ENCODE measurements around the gene SPACA1. TPM values are rescaled to one million over a fixed set of nuclear protein-coding genes. Genes with fewer than 3 reads are reported as not detected.

Gene SPACA1
- total and polyA plus RNA-seq, 4 donors, result not detected

DNA sequence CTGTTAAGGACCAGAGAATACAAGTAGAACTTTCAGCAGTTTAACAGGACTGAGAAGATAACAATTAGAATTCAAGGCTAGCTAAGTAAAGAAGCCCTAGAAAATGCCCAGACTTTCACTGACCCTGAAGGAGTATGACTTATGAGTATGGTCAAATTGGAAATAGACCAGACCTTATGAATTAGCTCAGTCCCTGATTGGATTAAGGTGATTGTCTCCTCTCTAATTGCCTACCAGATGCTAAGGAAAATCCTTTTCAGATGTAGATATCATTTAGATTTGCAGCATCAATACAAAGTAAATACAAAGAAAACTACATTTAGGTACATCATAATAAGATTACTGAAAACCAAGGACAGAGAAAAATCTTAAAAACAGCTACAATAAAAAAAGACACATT, 59.6 kb downstream of the SPACA1 start:
- TF ChIP-seq FOXA2 (IDR thresholded peaks at IDR 0.05) (no peak), RXRA (IDR thresholded peaks at IDR 0.05) (no peak), JUND (IDR thresholded peaks at IDR 0.05) (no peak), HNF4A (conservative IDR thresholded peaks at IDR 0.05) (no peak), RAD21 (IDR thresholded peaks at IDR 0.05) (no peak), SP1 (IDR thresholded peaks at IDR 0.05) (no peak), GABPA (IDR thresholded peaks at IDR 0.05 in 1 of 2, conservative IDR thresholded peaks at IDR 0.05 in 1 of 2) (no peak), HNF4G (IDR thresholded peaks at IDR 0.05) (no peak)
- TF ChIP-seq, protein P1, sequence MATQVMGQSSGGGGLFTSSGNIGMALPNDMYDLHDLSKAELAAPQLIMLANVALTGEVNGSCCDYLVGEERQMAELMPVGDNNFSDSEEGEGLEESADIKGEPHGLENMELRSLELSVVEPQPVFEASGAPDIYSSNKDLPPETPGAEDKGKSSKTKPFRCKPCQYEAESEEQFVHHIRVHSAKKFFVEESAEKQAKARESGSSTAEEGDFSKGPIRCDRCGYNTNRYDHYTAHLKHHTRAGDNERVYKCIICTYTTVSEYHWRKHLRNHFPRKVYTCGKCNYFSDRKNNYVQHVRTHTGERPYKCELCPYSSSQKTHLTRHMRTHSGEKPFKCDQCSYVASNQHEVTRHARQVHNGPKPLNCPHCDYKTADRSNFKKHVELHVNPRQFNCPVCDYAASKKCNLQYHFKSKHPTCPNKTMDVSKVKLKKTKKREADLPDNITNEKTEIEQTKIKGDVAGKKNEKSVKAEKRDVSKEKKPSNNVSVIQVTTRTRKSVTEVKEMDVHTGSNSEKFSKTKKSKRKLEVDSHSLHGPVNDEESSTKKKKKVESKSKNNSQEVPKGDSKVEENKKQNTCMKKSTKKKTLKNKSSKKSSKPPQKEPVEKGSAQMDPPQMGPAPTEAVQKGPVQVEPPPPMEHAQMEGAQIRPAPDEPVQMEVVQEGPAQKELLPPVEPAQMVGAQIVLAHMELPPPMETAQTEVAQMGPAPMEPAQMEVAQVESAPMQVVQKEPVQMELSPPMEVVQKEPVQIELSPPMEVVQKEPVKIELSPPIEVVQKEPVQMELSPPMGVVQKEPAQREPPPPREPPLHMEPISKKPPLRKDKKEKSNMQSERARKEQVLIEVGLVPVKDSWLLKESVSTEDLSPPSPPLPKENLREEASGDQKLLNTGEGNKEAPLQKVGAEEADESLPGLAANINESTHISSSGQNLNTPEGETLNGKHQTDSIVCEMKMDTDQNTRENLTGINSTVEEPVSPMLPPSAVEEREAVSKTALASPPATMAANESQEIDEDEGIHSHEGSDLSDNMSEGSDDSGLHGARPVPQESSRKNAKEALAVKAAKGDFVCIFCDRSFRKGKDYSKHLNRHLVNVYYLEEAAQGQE (IDR thresholded peaks at IDR 0.05), result no peak
- TF ChIP-seq, protein P2, sequence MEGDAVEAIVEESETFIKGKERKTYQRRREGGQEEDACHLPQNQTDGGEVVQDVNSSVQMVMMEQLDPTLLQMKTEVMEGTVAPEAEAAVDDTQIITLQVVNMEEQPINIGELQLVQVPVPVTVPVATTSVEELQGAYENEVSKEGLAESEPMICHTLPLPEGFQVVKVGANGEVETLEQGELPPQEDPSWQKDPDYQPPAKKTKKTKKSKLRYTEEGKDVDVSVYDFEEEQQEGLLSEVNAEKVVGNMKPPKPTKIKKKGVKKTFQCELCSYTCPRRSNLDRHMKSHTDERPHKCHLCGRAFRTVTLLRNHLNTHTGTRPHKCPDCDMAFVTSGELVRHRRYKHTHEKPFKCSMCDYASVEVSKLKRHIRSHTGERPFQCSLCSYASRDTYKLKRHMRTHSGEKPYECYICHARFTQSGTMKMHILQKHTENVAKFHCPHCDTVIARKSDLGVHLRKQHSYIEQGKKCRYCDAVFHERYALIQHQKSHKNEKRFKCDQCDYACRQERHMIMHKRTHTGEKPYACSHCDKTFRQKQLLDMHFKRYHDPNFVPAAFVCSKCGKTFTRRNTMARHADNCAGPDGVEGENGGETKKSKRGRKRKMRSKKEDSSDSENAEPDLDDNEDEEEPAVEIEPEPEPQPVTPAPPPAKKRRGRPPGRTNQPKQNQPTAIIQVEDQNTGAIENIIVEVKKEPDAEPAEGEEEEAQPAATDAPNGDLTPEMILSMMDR (IDR thresholded peaks at IDR 0.05; ENCODE audit: low read depth, low read length, missing input control), result no peak
- TF ChIP-seq, protein P3, sequence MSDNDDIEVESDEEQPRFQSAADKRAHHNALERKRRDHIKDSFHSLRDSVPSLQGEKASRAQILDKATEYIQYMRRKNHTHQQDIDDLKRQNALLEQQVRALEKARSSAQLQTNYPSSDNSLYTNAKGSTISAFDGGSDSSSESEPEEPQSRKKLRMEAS (IDR thresholded peaks at IDR 0.05), result no peak
- TF ChIP-seq, protein P4, sequence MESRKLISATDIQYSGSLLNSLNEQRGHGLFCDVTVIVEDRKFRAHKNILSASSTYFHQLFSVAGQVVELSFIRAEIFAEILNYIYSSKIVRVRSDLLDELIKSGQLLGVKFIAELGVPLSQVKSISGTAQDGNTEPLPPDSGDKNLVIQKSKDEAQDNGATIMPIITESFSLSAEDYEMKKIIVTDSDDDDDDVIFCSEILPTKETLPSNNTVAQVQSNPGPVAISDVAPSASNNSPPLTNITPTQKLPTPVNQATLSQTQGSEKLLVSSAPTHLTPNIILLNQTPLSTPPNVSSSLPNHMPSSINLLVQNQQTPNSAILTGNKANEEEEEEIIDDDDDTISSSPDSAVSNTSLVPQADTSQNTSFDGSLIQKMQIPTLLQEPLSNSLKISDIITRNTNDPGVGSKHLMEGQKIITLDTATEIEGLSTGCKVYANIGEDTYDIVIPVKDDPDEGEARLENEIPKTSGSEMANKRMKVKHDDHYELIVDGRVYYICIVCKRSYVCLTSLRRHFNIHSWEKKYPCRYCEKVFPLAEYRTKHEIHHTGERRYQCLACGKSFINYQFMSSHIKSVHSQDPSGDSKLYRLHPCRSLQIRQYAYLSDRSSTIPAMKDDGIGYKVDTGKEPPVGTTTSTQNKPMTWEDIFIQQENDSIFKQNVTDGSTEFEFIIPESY (IDR thresholded peaks at IDR 0.05), result no peak
- Histone ChIP-seq H3K4me3 (ENCODE audit: low read depth in 1 of 3, low read length in 3 of 3) (no peak overlapping the region), H3K9me3 (ENCODE audit: control insufficient read depth in 4 of 4, low read length in 3 of 4) (peaks cover 0 to 4% (median 0%) of the 10 kb centered on the region in 4 donors), H3K27me3 (ENCODE audit: control insufficient read depth in 4 of 4, insufficient read depth in 4 of 4, low read length in 3 of 4) (peaks cover 0 to 3% (median 0%) of the 10 kb centered on the region in 4 donors), H3K36me3 (ENCODE audit: control insufficient read depth in 4 of 4, insufficient read depth in 3 of 4, low read depth in 1 of 4, low read length in 3 of 4) (no peaks in the 10 kb centered on the region), H3K4me1 (ENCODE audit: control insufficient read depth in 4 of 4, insufficient read depth in 4 of 4, low read length in 3 of 4) (no peaks in the 10 kb centered on the region), H3K27ac (ENCODE audit: low read depth in 1 of 2, low read length in 2 of 2) (no peak overlapping the region), H3K9ac (ENCODE audit: low read depth in 1 of 2, low read length in 2 of 2) (no peak overlapping the region)
- no peak for DNase-seq (ENCODE audit: low spot score)

DNA sequence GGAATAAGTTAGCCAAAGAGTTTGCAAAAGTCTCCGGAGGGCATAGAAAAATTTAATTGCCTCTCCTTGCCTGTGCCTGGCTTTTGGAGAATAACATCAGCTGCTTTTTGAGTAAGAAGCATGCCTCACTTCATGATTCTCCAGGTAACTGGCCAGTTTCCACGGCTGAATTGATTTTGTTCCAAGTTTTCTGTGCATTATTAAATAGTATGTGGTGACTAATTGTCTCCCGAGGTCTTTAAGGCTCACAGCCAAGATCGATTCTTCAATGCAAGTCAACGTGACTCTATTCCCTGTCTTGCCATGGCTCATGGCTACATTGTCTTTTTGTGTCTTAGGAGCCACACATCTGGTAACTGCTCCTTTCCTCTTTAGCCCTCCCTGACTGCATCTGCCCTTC, 64.3 kb downstream of the SPACA1 start:
- H3K9ac ChIP-seq (ENCODE audit: low read depth in 1 of 2, low read length in 2 of 2), result no peak overlapping the region
- H3K27ac ChIP-seq (ENCODE audit: low read depth in 1 of 2, low read length in 2 of 2), result no peak overlapping the region
- DNase-seq (ENCODE audit: low spot score), result no peak
- H3K27me3 ChIP-seq (ENCODE audit: control insufficient read depth in 4 of 4, insufficient read depth in 4 of 4, low read length in 3 of 4), result no peaks in the 10 kb centered on the region
- H3K4me3 ChIP-seq (ENCODE audit: low read depth in 1 of 3, low read length in 3 of 3), result no peak overlapping the region
- no peaks in the 10 kb centered on the region for H3K4me1 ChIP-seq (ENCODE audit: control insufficient read depth in 4 of 4, insufficient read depth in 4 of 4, low read length in 3 of 4)
- no peaks in the 10 kb centered on the region for H3K9me3 ChIP-seq (ENCODE audit: control insufficient read depth in 4 of 4, low read length in 3 of 4)
- WGBS, result 76% methylated on average over 5 of the region's 5 CpGs
- no peaks in the 10 kb centered on the region for H3K36me3 ChIP-seq (ENCODE audit: control insufficient read depth in 4 of 4, insufficient read depth in 3 of 4, low read depth in 1 of 4, low read length in 3 of 4)
- TF ChIP-seq, protein P5, sequence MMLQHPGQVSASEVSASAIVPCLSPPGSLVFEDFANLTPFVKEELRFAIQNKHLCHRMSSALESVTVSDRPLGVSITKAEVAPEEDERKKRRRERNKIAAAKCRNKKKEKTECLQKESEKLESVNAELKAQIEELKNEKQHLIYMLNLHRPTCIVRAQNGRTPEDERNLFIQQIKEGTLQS (IDR thresholded peaks at IDR 0.05), result no peak
- TF ChIP-seq RXRA (IDR thresholded peaks at IDR 0.05), result no peak
- TF ChIP-seq, protein P4 (IDR thresholded peaks at IDR 0.05), result no peak
- TF ChIP-seq YY1 (IDR thresholded peaks at IDR 0.05), result no peak
- no peak for TF ChIP-seq HNF4A (conservative IDR thresholded peaks at IDR 0.05)
- TF ChIP-seq GABPA (IDR thresholded peaks at IDR 0.05 in 1 of 2, conservative IDR thresholded peaks at IDR 0.05 in 1 of 2), result no peak
- no peak for TF ChIP-seq FOXA2 (IDR thresholded peaks at IDR 0.05)
- TF ChIP-seq FOXA1 (IDR thresholded peaks at IDR 0.05), result no peak
- TF ChIP-seq TAF1 (conservative IDR thresholded peaks at IDR 0.05), result no peak
- TF ChIP-seq JUND (IDR thresholded peaks at IDR 0.05), result no peak
- TF ChIP-seq, protein P3 (IDR thresholded peaks at IDR 0.05), result no peak
- no peak for TF ChIP-seq EGR1 (IDR thresholded peaks at IDR 0.05; ENCODE audit: low read depth in 2 of 2)
- TF ChIP-seq HNF4G (IDR thresholded peaks at IDR 0.05), result no peak
- TF ChIP-seq SP1 (IDR thresholded peaks at IDR 0.05), result no peak
- TF ChIP-seq, protein P1 (IDR thresholded peaks at IDR 0.05), result no peak
- TF ChIP-seq NR2F2 (IDR thresholded peaks at IDR 0.05), result no peak
